ENCODE data around the gene RTBDN.

- no peak for TF ChIP-seq RAD21 (IDR thresholded peaks at IDR 0.05; ENCODE audit: low read depth)
- no peak for TF ChIP-seq YY1 (IDR thresholded peaks at IDR 0.05; ENCODE audit: low read depth)
- no peak for TF ChIP-seq USF1 (IDR thresholded peaks at IDR 0.05)
- no peak for TF ChIP-seq TAF1 (IDR thresholded peaks at IDR 0.05; ENCODE audit: low read depth)
- TF ChIP-seq TCF12 (IDR thresholded peaks at IDR 0.05; ENCODE audit: low read depth) = no peak
- TF ChIP-seq EP300 (IDR thresholded peaks at IDR 0.05; ENCODE audit: borderline replicate concordance) = no peak
- no peak for TF ChIP-seq REST (IDR thresholded peaks at IDR 0.05; ENCODE audit: low read depth)
Measured at GRCh38 chr19:12864721-12865715, 30.6 kb upstream of the RTBDN start.
